G401 (cell line): ENCODE data around the gene ANAPC1. TPM values are rescaled to one million over a fixed set of nuclear protein-coding genes. Genes with fewer than 3 reads are reported as not detected.
"Not testable (repeated sequence)": the region's sequence is repeated elsewhere in the genome, so short reads cannot be mapped to it uniquely, and the experiment has no call there.

Source experiments
- DNase-seq: peaks from one replicate; pipeline ENCODE4 v3.0.0-alpha.2; 2015; ENCODE audit warnings: low spot score
- in situ Hi-C: cut with HindIII; loops from 2 replicates; pipeline ENCODE4 v1.10.0; 2016; ENCODE audit warnings: low sequenced_read_pairs, mixed read lengths
- total RNA-seq: library from RNA; depleted of rRNA; stranded (reverse); fragments of >200 nt; shearing (Covaris generic); gene quantifications from 2 replicates; pipeline ENCODE4 v1.2.3, GENCODE V29; 2014

The ANAPC1 gene
- total RNA-seq, 1 experiment from 2014 or later = 74.6 TPM

DNA sequence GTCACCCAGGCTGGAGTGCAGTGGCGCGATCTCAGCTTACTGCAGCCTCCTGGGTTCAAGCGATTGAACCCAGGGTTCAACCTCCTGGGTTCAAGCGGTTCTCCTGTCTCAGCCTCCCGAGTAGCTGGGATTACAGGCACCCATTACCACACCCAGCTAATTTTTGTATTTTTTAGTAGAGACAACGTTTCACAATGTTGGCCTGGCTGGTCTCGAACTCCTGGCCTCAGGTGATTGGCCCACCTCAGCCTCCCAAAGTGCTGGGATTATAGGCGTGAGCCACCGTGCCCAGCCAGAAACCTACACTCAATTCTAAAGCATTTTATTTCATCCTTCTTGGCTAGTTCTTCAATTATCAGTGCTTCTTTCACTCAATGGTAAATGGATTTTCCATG lies 21.5 kb upstream of the ANAPC1 start:
- DNase-seq, in situ Hi-C loops: not testable (repeated sequence)

DNA sequence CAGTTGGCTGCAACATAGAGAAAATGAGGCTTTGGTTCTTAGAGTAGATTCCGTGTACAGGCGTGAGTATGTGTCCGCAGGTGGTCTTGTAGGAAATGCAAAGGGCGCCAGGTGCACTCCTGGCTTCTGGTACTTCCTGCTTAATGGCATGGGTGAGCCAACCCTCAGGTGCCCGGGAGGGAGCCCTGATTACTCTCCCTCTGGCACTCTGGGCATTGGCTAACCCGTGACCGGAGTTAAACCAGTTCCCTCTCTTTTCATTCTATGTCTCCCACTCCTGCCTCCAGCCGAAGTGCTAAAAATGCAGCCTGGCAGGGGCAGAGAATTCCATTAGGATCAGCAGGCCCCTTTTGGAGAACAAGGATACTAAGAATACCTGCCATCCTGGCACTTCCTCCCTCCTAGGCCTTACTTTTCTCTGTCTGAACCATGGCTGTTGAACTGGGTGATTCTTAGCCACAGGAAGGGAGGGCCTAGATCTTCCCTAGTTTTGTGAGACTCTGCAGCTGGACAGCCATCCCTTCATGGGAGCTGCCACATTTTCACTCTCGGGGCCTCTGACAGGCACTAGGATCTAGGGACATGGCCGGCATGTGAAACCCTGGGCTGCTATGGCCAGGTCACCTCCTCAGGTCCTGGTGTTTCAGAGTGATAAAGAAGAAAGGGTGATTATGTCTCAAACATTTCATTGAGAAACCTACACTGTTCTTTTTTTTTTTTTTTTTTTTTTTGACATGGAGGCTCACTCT lies 20.9 kb upstream of the ANAPC1 start:
- DNase-seq = no peak
- in situ Hi-C loops = no loop called here

DNA sequence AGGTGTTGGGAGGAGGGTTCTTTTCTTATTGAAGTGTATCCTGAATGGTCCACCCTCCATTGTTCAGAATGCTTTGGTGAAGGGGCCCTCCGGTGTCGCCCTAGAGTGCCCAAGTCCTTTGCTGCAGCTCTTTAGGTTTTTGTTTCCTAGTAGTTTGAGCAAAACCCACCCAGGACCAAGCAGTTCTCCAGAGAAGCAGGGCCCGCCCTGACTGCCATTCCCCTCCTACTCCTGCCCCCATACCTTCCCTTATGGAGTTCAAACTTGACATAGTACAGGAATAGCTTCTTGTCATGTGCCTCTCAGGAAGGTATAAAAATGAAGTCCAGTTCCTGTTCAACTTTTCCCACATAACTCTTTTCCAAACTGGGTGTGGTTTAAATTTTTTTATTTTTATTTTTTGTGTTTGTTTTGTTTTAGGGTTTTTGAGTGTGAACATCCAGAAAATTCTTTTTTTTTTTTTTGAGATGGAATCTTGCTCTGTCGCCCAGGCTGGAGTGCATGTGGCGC lies 20.0 kb upstream of the ANAPC1 start:
- DNase-seq = no peak
- in situ Hi-C loops = no loop called here

DNA sequence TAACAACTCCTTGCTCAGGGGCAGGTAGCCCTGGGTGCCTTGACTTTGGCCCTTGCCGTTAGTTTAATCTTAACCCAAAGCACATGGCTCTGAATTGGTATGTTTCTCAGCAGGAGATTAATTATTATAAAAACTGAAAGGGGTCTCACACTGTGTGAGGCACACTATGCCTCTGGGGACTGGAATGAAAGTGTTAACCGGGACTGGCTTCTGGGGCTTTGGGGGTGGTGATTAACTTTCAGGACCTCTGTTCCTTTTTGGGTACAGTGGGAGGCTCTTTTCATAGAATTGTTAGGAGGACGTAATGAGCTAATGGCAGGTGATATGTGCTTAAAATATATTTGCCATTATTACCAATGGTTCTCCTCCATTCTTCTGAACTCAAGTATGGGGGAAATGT lies 19.5 kb upstream of the ANAPC1 start:
- no peak for DNase-seq
- in situ Hi-C loops = no loop called here

DNA sequence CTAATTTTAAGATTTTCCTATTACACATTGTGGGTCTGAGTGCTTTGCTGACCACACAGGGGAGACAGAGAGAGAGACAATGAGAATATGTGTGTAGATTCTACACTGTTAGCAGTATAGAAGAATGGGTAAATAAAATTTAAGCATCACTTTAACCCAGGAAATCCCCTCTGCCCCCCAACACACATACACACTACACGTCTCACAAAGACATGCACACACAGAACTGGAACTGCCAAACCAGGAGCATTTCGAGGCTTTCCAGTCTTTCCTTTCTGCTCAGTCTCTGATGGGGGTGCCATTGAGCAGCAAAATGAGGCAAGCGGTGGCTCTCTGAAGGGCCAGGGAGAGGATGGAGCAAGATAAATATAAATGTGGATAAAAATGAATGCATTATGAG lies 16.9 kb upstream of the ANAPC1 start:
- in situ Hi-C loops = no loop called here
- no peak for DNase-seq

DNA sequence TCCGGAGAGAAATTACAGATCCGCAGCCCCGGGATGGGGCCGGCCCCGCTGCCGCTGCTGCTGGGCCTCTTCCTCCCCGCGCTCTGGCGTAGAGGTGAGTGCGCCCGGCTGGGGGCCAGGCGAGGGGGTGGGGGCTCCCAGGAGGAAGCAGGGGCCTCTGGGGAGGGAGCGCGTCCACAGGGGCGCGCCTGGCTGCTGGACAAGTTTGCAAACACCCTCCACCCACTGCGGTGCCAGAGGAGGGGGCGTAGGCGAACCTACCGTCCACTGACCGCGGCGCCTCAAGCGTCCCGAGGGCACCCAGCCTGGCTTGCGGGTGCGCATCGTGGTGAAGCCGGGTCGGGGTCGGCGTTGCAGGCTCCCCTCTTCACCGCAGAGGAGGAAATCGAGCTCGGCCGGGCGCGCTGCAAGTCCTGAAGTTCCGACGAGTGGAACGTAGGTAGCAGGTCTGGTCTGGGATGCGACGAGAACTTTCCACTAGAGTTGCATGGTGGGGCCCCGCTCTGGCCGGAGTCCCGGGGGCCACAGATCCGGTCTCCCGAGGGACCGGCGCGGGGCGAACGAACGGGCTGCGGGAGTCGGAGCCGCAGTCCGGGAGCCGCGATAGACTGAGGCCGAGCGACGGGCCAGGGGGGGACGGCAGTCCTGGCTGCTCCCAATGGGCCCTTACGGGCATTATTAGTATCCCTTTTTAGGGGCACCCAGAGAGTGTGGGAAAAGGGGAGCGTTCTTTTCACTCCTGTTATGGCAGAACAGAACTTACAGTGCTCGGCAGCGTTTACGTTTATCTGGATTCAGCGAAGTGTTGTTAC lies 14.9 kb upstream of the ANAPC1 start:
- in situ Hi-C loops = no loop called here
- DNase-seq = no peak

DNA sequence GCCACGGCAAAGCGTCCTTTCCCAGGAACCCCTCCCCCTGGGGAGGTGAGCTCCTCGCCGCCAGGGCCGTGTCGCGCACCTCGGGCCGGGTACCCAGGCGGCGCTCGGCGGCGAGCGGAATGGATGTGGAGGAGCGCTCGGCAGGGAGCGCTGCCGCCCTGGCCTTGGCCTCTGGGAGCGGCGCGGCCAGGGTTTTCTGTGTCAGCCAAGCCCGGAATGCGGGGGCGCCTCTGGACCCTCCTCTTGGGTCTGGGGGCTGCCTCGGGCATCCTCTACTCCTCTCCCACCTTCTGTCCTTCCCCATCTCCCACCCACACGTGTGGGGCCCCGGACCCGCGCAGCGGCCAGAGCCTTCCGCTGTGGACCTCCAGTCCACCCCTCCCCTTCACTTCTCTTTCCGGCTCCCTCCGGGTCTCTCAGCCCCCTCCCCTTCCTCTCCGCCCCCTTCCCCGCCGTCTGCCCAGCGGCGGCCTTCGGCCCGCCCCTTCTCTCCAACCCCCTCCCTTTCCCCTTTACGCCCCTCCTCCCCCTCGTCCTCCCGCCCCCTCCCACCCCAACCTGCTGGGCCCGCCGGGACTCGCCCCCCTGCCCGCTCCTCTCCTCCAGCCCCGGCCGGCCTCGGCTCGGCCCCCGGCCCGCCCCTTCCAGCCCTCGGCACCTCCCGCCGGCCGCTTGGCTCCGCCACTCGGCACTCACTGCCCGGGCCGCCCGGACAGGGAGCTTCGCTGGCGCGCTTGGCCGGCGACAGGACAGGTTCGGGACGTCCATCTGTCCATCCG lies 14.1 kb upstream of the ANAPC1 start, which contains the start of gene MERTK:
Gene MERTK, plus strand, starts transcription at position 684 of the 779 bp plus-strand sequence. CDS start 129 bp downstream, outside the sequence.
- in situ Hi-C loops = no loop called here
- DNase-seq = peak; percentile 47

DNA sequence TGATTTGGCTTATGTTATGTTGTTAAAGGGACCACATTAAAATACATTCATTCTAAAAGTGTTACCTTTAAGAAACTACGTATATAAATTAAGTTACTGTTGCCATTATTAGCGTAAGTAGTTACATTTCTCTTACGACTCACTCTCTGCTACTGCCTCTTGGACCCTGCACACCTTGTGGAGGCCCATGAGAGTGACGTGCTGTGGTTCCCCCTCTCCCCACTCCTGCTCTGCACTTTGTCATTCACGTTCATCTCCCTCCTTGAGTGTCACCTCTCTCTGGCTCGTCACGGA lies 13.6 kb upstream of the ANAPC1 start:
- no peak for DNase-seq
- in situ Hi-C loops = no loop called here

DNA sequence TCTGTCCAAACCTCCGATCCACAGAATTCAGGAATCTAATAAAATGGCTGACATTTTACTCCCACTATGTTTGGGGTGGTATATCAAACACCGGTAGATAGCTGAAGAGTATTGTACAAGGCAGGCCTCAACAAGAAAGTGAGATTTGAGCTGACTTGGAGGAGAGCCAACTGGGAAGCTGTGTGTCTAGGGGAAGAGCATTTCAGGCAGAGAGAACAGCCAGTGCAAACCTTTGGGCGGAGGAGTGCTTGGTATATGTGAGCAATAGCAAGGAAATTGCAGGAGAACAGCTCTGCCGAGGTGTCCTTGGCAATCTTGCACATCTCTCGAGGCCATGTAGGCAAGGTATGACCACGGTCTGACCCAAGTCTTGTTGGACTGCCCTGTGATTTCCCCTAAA lies 12.6 kb upstream of the ANAPC1 start:
- DNase-seq = no peak
- in situ Hi-C loops = no loop called here

DNA sequence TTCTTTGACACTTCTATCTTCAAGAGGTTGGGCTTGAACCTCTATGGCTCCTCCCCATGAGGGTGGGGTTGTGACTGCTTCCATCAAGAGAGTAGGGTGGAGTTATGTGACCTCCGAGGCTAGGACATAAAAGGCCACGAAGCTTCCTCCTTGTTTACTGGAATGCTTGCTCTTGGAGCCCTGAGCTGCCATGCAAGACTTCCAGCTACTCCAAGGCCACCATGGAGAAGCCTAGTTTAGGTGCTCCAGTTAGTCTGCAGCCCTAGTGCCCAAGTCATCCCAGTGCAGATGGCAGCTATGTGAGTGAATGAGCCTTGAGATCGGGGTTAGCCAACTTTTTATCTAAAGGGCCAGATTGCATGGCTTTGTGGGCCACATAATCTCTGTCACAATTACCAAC lies 12.0 kb upstream of the ANAPC1 start:
- in situ Hi-C loops = no loop called here
- DNase-seq = no peak

DNA sequence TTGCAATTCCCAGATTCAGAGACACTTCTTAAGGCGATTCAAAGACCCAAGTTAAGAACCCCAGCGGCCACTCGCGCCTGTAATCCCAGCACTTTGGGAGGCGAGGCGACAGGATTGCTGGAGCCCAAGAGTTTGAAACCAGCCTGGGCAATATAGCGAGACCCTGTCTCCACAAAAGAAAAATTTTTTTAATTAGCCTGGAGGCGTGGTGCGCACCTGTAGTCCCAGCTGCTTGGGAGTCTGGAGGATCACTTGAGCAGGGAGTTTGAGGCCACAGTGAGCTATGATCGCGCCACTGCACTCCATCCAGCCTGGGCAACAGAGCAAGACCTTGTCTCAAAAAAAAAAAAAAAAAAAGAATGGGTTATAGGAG lies 585 bp upstream of the ANAPC1 start:
- DNase-seq = no peak
- in situ Hi-C loops = no loop called here

DNA sequence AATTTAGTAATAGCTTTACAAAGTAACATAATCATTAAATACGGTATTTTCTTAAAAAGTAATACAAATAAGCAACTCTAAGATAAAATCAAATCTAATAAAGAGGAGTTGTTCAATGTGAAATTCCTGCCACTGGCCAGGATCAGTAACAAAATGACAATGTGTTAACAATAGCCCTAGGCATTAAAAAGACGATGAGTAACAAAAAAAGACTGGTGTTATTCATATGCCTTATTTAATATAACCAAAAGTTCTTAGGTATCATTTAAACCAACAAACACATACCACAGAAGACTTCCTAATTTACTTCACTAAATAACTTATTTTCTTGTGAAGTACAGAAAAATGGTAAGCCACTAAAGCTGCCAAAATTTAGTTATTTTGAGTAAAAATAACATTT lies 11.2 kb downstream of the ANAPC1 start:
- in situ Hi-C loops, DNase-seq: not testable (repeated sequence)

DNA sequence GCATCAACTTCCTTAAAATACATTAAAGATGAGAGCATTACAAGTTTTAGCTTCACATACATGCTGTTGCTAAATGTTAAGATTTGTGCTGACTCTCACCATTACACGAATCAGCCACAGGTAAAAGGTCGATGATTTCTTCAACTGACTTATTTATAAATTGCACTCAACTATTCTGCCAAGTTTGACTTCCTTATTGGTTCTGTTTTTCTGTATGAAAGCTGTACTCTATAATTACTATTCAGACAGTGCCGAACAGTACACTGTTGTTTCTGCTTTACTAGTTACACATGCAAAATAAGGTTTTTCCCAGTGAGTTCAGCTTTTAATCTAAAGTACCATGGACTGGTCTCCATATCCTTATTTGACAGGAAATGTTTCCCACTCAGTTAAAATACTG lies 18.9 kb downstream of the ANAPC1 start:
- in situ Hi-C loops, DNase-seq: not testable (repeated sequence)

DNA sequence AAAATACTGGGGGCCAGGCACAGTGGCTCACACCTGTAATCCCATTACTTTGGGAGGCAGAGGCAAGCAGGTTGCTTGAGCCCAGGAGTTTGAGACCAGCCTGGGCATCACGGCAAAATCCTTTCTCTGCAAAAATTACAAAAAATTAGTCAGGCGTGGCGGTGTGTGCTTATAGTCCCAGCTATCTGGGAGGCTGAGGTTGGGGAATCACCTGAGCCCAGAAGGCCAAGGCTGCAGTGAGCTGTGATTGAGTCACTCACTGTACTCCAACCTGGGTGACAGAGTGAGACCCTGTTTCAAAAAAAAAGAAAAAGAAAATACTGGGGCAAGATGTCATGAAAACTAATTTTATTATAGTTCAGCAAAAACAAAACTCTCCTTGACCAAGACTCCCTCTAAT lies 24.0 kb downstream of the ANAPC1 start:
- in situ Hi-C loops = not testable (repeated sequence)

DNA sequence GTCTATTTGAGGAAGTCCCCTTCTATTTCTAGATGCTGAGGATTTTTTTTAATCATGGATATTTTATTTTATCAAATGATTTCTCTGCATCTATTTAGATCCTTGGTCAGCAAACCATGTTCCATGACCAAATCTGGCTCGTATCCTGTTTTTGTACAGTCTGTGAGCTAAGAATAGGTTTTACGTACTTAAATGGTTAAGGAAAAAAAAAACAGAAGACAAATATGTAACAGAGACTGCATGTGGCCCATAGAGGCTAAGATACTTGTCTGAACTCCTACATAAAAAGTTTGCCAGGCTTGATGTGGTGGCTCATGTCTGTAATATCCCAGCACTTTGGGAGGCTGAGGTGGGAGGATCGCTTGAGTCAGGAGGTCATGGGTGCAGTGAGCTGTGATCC lies 31.4 kb downstream of the ANAPC1 start:
- DNase-seq, in situ Hi-C loops: not testable (repeated sequence)

More for the DNA sequence above, 24.0 kb downstream of the ANAPC1 start:
- not testable (repeated sequence) for DNase-seq

DNA sequence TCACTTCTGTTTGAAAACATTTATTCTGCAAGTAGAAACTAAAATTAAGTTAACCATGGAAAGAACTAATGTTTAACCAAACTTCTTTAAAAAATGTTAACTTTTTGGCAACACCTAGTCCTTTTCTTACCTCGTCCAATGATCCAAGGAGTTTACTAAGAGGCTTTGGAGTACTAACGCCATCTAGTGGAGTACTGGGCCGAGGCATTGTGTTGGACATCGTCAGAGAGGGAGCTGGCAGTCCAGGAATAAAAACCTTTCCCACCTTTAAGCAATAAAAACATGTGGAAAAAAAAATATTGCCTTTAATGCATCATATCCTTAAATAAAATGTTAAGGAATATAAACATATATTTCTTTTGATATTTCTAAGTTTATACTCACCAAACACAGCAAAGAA lies 33.3 kb downstream of the ANAPC1 start:
- DNase-seq, in situ Hi-C loops: not testable (repeated sequence)

DNA sequence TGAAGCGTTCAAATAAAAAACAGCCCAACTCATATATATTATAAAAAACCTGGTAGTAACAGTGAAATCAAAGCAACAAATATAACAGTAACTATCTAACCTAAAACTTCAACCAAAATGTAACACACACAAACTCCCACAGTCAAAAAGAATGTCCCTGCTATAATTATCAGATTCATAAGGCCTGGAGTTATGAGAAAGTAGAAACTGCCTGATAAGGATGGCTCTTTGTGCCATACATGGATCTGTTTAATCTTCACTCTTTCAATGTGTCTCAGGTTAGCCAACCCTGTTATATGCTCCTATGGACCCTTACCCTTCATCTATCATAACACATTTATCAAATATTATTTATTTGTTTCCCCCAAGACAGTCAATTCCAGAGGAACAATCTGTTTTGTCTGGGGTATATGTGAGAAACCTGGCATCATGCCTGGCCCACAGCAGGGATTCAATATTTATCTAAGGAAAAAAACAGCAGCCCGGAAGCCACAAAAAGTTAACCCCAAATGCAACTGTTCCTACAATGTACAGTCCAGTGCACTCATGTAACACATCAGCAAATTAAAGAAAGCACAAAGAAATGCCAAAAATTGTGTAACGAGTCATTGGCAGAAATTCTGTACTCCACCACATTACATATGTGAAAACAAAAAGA lies 44.2 kb downstream of the ANAPC1 start:
- DNase-seq, in situ Hi-C loops: not testable (repeated sequence)

DNA sequence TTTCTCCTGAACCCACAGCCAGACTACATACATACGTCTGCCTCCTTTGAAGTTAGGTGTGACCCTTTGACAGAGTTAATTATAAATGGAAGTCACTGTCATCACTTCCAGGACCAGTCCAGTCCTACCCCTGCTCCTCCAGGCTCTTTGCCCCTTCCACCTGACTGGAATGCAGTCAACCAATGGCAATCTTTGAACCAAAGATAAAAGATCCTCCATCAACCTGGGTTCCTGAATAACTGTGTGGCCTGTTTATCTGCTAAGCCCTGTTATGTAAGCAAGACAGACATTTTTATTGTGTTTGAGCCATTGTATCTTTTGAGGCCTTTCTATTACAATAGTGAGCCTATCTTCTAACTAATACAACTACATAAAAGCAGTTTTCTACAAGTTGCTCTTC lies 45.0 kb downstream of the ANAPC1 start:
- DNase-seq, in situ Hi-C loops: not testable (repeated sequence)

DNA sequence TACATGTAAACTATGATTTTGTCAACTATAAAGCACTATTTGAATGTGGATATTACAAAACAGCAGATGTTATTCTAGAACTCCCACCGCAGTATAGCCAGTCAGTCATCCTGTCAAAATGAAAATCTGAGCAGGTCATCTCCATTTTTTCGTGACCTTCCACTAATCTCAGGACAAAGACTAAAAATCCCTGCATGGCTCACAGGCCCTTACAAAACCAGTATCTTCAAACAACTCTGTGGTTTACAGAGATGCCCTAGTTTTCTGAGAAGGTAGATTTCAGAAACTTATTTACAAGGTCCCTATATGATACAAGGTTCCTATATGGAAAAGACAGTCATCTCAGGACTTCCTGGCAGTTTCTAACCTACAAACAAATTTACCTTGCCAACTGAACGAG lies 49.8 kb downstream of the ANAPC1 start:
- in situ Hi-C loops, DNase-seq: not testable (repeated sequence)
